Activated gamma-delta T cell (primary cell): ENCODE data around the gene TCFL5.
"Not testable (repeated sequence)": the region's sequence is repeated elsewhere in the genome, so short reads cannot be mapped to it uniquely, and the experiment has no call there.

ENCODE experiments used
- DNase-seq: peaks from one replicate; lab custom pipeline; 2025; lab: John Stamatoyannopoulos, UW

The TCFL5 gene

DNA sequence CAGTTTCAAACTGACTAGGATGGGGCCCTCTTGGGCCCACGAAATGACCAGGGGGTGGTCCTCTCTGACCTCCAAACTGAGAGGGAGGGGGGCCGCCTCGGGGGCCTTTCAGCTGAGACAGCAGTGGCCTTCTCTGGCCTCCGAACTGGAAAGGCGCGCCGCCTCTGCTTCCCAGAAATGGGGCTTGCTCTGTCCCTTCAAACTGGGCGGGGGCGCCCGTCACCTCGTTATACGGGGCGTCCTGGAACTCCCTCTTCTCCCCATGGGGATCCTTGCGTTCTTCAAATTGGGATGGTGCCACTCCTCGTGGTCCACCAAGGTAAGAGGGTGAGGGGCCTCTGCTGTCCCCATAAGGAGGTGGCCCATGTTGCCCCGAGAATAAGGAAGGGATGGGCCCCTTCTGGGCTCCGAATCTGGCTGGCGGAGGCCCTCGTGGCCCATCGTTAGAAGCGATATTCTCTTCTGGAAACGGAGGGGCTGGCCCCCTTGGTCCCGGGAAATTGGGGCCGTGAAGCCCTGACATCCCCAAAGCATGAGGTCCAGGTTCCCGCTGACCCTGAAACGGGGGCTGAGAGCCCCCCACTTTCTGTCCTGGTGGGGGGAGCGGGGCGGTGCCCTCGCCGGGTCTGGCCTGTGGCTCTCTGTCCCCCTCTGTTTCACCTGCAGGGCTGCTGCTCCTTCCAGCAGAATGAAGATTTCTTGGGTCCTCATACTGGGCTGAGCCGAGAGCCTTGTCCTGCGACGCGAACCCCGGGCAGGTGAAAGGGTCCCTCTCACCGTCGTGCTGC, 18.7 kb upstream of the TCFL5 start:
- DNase-seq = no peak

GRCh38 chr20:62879275-62880146, 17.9 kb upstream of the TCFL5 start:
- DNase-seq = no peak

- no peak for DNase-seq
Measured at GRCh38 chr20:62878244-62879038, 16.8 kb upstream of the TCFL5 start.

GRCh38 chr20:62876902-62877816, 15.5 kb upstream of the TCFL5 start:
- DNase-seq = no peak

DNA sequence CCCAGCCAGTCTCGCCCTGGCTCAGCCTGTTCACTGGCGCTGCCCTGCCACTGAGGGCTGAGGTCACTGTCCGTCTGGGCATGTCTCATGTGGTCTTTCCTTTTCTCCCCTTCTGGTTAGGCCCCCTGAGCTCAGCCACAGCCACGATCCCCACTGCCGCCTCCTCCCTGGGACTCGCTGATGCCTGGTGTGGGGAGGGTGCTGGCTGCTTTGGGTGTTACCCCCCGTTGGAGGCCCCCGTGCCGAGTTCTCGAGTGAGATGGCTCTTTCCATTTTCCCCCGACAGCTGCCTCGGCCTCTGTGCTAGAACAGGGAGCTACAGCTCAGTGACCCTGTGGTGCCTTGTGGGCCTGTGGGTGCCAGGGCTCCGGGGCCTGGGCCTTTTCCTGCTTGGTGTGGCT, 14.9 kb upstream of the TCFL5 start:
- no peak for DNase-seq

DNA sequence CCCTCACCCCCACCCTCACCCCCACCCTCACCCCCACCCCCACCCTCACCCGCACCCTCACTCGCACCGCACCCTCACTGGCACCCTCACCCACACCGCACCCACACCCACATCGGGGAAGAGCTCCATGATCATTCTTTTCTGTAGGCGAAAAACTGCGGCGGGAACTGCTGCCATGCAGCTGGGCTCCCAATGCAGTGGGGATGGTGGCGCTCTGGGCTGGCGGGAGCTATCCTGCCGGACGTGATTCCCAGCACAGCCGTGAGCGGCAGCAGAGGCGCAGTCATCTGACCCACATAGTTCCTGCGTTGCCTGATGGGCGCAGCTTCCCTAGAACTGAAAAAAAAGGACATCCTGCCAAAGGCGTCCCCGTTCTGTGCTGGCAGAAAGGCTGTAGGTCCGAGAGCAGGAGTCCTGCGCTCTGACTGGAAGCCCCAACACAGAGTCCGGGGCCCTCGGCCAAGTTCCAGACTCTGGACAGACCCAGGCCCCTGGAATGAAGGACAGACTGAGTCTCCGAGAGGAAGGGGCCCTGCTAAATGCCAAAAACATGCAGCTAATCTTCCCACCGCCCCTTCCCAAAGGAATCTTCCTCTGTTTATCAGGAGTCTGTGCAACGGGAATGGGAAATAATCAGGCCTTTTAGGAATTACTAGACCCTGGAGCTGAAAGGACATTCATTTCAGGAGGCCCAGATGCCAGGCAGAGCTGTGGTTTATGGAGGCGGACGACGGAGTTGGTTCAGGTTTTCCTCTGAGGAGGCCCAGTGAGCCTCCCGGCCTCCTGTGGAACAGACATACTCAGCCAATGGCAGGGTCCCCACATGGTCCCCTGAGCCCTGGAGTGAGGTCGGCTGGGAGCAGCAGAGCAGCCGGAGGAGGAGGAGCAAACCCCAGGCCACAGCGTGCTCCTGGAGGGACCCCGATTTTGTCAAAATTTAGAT, 14.1 kb upstream of the TCFL5 start:
- no peak for DNase-seq

- DNase-seq = no peak
Measured at GRCh38 chr20:62874964-62875344, 13.3 kb upstream of the TCFL5 start.

GRCh38 chr20:62873681-62874031, 12.0 kb upstream of the TCFL5 start:
- not testable (repeated sequence) for DNase-seq

GRCh38 chr20:62873280-62873679, 11.7 kb upstream of the TCFL5 start:
- no peak for DNase-seq

DNA sequence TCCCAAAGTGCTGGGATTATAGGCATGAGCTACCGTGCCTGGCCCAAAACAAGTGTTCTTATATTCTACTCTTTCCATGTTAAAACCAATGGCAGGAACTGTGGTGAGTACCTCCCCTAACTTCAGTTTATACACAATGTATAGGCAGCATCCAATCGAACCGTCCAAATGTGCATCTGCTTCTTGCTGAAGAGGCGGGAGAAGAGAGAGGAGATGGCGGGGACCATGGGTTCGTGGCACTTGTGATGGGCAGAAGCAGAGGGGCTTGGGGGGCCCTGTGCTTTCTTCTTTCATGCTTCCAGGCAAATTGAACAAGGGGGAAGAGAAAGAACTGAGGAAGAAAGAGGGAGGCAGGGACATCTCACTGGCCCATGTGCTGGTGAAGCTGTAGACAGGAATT, 11.2 kb upstream of the TCFL5 start:
- no peak for DNase-seq

GRCh38 chr20:62872184-62872847, 10.7 kb upstream of the TCFL5 start:
- DNase-seq = no peak

- no peak for DNase-seq
Measured at GRCh38 chr20:62864207-62864606, 2.6 kb upstream of the TCFL5 start.

DNA sequence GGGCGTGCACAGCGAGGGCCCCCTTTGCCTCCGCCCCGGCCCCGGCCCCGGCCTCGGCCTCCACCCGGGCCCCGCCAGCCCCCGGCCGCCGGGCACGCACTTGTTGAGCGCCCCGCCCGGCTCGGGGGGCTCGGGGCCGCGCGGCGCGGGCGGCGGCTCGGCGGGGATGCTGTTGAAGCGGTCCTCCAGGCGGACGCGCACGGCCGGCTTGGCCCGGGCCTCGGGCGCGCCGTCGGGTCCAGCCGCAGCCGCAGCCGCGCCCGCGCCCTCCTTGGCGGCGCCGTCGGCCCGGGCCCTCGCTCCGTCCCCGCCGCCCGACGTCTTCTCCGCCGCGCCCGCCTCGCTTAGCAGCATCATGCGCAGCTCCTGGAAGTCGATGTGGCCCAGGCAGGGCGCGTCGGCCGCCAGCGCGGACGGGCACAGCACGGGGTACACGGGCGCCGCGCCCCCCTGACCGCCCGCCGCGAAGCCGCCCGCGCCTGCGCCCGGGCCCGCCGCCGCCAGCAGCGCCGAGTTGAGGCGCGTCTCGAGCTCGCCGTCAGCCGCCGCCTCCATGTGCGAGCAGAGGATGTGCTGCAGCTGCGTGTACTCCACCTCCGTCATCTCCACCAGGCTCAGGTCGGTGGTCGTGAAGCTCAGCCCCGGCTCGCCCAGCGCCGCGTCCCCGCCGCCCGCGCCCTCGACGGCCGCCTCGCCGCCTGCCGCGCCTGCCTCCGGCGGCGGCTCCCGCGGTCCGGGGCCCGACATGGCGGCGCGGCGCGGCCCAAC, 514 bp downstream of the TCFL5 start:
- DNase-seq = peak; percentile 48

GRCh38 chr20:62860391-62860923, 1.2 kb downstream of the TCFL5 start:
- no peak for DNase-seq

- DNase-seq = no peak
Measured at GRCh38 chr20:62859721-62860120, 1.9 kb downstream of the TCFL5 start.

GRCh38 chr20:62858058-62858830, 3.4 kb downstream of the TCFL5 start:
- no peak for DNase-seq

DNA sequence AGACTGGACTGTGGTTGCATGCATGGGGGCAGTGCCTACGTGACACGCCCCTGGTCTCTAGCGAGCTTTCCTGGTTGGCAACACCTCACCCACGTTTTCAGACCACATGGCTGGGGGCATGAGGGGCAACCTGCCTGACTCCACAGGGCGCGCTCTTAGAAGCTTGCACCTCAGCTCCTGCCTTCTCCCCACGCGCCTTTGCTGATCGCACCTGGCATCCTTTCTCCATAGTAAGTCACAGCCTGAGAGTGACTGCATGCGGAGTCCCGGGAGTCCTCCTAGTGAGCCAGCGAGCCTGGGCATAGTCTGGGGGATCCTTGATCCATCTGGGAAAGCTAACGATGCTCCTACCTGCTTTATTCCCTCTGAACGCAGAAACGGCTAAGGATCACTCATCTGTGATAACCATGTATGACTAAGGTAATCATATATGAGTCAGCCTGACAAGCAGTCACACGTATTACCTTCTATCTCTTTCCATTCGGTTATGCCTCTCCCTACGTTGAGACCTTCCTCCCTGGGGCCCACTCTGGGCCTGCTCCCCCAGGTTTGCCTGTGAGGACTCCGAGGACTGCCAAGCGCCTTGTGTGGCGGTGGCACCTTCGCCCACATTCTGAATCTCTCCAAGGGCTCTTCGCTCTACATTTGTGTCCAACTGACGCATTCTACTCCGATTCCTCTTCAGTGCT, 4.5 kb downstream of the TCFL5 start:
- DNase-seq = no peak
